Measurements from ENCODE around the gene CAMK1D. TPM values are rescaled to one million over a fixed set of nuclear protein-coding genes. Genes with fewer than 3 reads are reported as not detected.

CAMK1D gene
- total and polyA plus RNA-seq, 2 experiments from 2014 or later, result 4.6 to 7.2 TPM

DNA sequence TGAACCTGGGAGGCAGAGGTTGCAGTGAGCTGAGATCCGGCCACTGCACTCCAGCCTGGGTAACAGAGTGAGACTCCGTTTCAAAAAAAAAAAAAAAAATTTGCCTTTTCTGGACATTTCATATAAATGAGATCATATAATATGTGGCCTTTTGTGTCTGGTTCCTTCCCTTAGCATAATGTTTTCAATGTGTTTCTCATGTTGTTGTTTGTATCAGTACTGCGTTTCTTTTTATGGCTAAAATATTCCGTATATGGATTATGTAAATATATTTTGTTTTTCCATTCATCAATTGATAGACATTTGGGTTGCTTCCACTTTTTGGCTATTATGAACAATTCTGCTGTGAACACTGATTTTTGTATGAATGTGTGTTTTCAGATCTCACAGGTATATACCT is 394.6 kb downstream of the CAMK1D start (continued):
- TF ChIP-seq, protein P1, sequence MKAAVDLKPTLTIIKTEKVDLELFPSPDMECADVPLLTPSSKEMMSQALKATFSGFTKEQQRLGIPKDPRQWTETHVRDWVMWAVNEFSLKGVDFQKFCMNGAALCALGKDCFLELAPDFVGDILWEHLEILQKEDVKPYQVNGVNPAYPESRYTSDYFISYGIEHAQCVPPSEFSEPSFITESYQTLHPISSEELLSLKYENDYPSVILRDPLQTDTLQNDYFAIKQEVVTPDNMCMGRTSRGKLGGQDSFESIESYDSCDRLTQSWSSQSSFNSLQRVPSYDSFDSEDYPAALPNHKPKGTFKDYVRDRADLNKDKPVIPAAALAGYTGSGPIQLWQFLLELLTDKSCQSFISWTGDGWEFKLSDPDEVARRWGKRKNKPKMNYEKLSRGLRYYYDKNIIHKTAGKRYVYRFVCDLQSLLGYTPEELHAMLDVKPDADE (IDR thresholded peaks at IDR 0.05), result no peak

DNA sequence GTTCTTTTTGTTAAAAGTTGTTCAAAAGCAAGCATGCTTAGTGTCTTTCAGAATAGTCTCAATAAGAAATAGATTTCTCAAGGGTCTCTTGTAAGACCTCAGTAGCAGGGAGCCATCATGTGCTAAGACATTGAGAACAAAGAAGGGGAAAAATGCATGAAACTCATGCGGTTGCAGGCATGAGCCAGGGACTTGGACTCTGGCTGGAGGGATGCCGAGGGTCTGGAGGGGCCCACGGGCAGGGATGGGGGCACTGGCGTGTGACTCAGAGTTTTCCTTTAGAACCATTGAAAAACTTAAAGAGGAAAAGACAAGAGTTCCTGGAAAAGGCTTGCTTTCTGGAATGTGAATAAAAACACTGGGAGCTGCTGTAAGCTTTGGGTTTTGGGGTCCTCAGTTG is 398.8 kb downstream of the CAMK1D start:
- no peak for ATAC-seq

More for the DNA sequence above, 398.8 kb downstream of the CAMK1D start:
- H4K20me1 ChIP-seq (replicated peaks; ENCODE audit: insufficient read depth), result no peaks in the 10 kb centered on the region
- H3K4me3 Mint-ChIP-seq, result no peak overlapping the region
- H3K9me2 ChIP-seq (ENCODE audit: insufficient read depth), result no peaks in the 10 kb centered on the region
- no peaks in the 10 kb centered on the region for H3K36me3 ChIP-seq (ENCODE audit: insufficient read depth)
- no peak for DNase-seq (ENCODE audit: low spot score)
- peaks cover 3% of the 10 kb centered on the region; the same call in 1 of the 3 replicates for H3K4me1 Mint-ChIP-seq
- TF ChIP-seq EZH2phosphoT487 (IDR thresholded peaks at IDR 0.05; ENCODE audit: unreplicated experiment) (no peak), POLR2AphosphoS5 (IDR thresholded peaks at IDR 0.05; ENCODE audit: low read depth) (no peak), NANOG (IDR thresholded peaks at IDR 0.05; ENCODE audit: borderline replicate concordance) (no peak), JUNB (IDR thresholded peaks at IDR 0.05; ENCODE audit: unreplicated experiment) (no peak), ZNF331 (CRISPR knock-in tag; IDR thresholded peaks at IDR 0.05; ENCODE audit: low read depth) (no peak), EZH2 (IDR thresholded peaks at IDR 0.05; ENCODE audit: low read depth, unreplicated experiment) (no peak), STAT1 (IDR thresholded peaks at IDR 0.05; ENCODE audit: unreplicated experiment) (no peak), CREB1 (CRISPR knock-in tag; IDR thresholded peaks at IDR 0.05; ENCODE audit: low read depth) (no peak)
- TF ChIP-seq, protein P2, sequence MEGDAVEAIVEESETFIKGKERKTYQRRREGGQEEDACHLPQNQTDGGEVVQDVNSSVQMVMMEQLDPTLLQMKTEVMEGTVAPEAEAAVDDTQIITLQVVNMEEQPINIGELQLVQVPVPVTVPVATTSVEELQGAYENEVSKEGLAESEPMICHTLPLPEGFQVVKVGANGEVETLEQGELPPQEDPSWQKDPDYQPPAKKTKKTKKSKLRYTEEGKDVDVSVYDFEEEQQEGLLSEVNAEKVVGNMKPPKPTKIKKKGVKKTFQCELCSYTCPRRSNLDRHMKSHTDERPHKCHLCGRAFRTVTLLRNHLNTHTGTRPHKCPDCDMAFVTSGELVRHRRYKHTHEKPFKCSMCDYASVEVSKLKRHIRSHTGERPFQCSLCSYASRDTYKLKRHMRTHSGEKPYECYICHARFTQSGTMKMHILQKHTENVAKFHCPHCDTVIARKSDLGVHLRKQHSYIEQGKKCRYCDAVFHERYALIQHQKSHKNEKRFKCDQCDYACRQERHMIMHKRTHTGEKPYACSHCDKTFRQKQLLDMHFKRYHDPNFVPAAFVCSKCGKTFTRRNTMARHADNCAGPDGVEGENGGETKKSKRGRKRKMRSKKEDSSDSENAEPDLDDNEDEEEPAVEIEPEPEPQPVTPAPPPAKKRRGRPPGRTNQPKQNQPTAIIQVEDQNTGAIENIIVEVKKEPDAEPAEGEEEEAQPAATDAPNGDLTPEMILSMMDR (conservative IDR thresholded peaks at IDR 0.05; ENCODE audit: low read depth in 2 of 2), result no peak
- TF ChIP-seq, protein P1 (IDR thresholded peaks at IDR 0.05), result no peak
- TF ChIP-seq, protein P3, sequence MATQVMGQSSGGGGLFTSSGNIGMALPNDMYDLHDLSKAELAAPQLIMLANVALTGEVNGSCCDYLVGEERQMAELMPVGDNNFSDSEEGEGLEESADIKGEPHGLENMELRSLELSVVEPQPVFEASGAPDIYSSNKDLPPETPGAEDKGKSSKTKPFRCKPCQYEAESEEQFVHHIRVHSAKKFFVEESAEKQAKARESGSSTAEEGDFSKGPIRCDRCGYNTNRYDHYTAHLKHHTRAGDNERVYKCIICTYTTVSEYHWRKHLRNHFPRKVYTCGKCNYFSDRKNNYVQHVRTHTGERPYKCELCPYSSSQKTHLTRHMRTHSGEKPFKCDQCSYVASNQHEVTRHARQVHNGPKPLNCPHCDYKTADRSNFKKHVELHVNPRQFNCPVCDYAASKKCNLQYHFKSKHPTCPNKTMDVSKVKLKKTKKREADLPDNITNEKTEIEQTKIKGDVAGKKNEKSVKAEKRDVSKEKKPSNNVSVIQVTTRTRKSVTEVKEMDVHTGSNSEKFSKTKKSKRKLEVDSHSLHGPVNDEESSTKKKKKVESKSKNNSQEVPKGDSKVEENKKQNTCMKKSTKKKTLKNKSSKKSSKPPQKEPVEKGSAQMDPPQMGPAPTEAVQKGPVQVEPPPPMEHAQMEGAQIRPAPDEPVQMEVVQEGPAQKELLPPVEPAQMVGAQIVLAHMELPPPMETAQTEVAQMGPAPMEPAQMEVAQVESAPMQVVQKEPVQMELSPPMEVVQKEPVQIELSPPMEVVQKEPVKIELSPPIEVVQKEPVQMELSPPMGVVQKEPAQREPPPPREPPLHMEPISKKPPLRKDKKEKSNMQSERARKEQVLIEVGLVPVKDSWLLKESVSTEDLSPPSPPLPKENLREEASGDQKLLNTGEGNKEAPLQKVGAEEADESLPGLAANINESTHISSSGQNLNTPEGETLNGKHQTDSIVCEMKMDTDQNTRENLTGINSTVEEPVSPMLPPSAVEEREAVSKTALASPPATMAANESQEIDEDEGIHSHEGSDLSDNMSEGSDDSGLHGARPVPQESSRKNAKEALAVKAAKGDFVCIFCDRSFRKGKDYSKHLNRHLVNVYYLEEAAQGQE (IDR thresholded peaks at IDR 0.05; ENCODE audit: unreplicated experiment), result no peak
- H3K27me3 ChIP-seq (ENCODE audit: insufficient read depth), result no peaks in the 10 kb centered on the region
- H2AFZ ChIP-seq, result no peak overlapping the region
- H3K9me3 Mint-ChIP-seq, result peaks cover 3% of the 10 kb centered on the region; the same call in 1 of the 3 replicates
- H3K36me3 Mint-ChIP-seq (ENCODE audit: low read depth), result no peaks in the 10 kb centered on the region
- no peak overlapping the region for H3K4me3 ChIP-seq
- H3K4me1 ChIP-seq (ENCODE audit: insufficient read depth), result no peaks in the 10 kb centered on the region
- H3K79me2 ChIP-seq (replicated peaks; ENCODE audit: insufficient read depth), result no peaks in the 10 kb centered on the region
- no peak overlapping the region for H3K27ac ChIP-seq (ENCODE audit: low read depth)
- H3F3A ChIP-seq (replicated peaks; ENCODE audit: low read depth), result no peaks in the 10 kb centered on the region
- no peak overlapping the region for H3K4me2 ChIP-seq
- H3K27me3 Mint-ChIP-seq (ENCODE audit: insufficient read depth, low read depth, poor library complexity), result peaks cover 8% of the 10 kb centered on the region
- no peak overlapping the region for H3K27ac Mint-ChIP-seq
